Measurements from ENCODE around the gene ZNF74. TPM values are rescaled to one million over a fixed set of nuclear protein-coding genes. Genes with fewer than 3 reads are reported as not detected.
"Not testable (repeated sequence)": the region's sequence is repeated elsewhere in the genome, so short reads cannot be mapped to it uniquely, and the experiment has no call there.

The ZNF74 gene
- total RNA-seq, 1 experiment from 2014 or later: 19.5 TPM

GRCh38 chr22:20371687-20372086 lies 22.3 kb upstream of the ZNF74 start:
- in situ Hi-C loops (cut with HindIII; ENCODE audit: low pct_unique_long_range_greater_than_20kb, low sequenced_read_pairs); DNase-seq (ENCODE audit: low read depth, low spot score): not testable (repeated sequence)

- in situ Hi-C loops (cut with HindIII; ENCODE audit: low pct_unique_long_range_greater_than_20kb, low sequenced_read_pairs): not testable (repeated sequence)
- DNase-seq (ENCODE audit: low read depth, low spot score): peak; percentile 44
These were observed 21.5 kb upstream of the ZNF74 start for GRCh38 chr22:20372406-20372854.

DNA sequence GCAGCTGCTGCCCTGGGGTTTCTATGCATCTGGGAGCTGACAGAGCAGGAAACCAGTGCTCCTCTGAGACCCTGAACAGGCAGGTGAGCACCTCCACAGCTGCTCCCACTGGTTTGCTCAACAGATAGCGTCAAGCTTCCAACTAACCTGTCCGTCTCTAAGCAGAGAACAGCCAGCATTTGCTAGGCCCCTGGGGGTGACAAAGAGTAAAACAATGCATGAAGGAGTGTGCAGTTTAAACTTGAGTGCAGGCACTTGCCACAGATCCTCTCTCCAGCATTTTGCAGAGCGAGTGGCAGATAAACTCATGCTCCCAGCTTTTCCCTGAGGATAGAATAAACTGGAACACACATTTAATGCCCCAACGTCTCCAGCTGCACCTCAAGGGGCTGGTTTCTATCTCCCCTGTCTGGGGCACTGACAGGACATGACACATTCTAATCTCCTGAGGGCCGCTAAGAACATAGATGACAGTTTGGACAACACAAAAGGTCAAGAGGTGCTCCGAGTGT lies 20.7 kb upstream of the ZNF74 start:
- in situ Hi-C loops (cut with HindIII; ENCODE audit: low pct_unique_long_range_greater_than_20kb, low sequenced_read_pairs): not testable (repeated sequence)

DNA sequence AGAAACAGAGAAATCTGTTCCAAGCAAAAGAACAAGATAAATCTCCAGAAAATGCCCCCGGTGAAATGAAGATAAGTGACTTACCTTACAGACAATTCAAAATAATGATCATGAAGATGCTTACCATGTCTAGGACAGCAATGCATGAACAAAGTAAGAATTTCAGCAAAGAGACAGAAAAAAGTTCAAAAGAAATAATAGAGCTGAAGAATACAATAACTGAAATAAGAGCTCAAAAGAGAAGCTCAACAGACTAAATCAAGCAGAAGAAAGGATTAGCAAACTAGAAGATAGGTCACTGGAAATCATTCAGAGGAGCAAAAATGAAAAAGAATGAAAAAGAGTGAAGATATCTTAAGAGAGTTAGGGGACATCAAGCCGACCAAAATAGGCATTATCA lies 19.8 kb upstream of the ZNF74 start:
- in situ Hi-C loops (cut with HindIII; ENCODE audit: low pct_unique_long_range_greater_than_20kb, low sequenced_read_pairs); DNase-seq (ENCODE audit: low read depth, low spot score): not testable (repeated sequence)

More for the DNA sequence above, 20.7 kb upstream of the ZNF74 start:
- DNase-seq (ENCODE audit: low read depth, low spot score): not testable (repeated sequence)

DNA sequence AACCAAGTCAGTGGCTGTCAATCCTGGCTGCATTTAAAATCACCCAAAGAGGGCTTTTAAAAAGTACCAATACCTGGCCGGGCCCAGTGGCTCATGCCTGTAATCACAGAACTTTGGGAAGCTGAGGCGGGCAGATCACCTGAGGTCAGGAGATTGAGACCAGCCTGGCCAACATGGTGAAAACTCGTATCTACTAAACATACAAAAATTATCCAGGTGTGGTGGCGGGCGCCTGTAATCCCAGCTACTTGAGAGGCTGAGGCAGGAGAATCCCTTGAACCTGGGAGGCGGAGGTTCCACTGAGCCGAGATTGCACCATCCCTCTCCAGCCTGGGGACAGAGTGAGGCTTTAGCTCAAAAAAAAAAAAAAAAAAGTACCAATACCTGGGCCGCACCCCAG lies 17.7 kb upstream of the ZNF74 start:
- in situ Hi-C loops (cut with HindIII; ENCODE audit: low pct_unique_long_range_greater_than_20kb, low sequenced_read_pairs): not testable (repeated sequence)

DNA sequence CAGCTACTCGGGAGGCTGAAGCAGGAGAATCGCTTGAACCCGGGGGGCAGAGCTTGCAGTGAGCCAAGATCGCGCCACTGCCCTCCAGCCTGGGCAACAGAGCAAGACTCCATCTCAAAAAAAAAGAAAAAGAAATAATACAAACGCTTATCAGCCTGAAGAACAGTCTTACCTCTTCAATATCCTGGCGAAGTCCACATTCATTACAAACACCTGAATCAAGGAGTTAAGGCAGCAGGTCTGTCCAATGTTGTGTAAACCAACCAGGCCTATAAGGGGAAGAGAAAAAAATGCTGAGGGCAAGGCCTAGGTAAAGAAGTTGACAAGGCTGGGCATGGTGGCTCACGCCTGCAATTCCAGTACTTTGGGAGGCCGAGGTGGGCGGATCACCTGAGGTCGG lies 17.0 kb upstream of the ZNF74 start:
- in situ Hi-C loops (cut with HindIII; ENCODE audit: low pct_unique_long_range_greater_than_20kb, low sequenced_read_pairs); DNase-seq (ENCODE audit: low read depth, low spot score): not testable (repeated sequence)

More for the DNA sequence above, 17.7 kb upstream of the ZNF74 start:
- not testable (repeated sequence) for DNase-seq (ENCODE audit: low read depth, low spot score)

- in situ Hi-C loops (cut with HindIII; ENCODE audit: low pct_unique_long_range_greater_than_20kb, low sequenced_read_pairs): no loop called here
- no peak for DNase-seq (ENCODE audit: low read depth, low spot score)
These were observed 15.8 kb upstream of the ZNF74 start for GRCh38 chr22:20378110-20378509.

DNA sequence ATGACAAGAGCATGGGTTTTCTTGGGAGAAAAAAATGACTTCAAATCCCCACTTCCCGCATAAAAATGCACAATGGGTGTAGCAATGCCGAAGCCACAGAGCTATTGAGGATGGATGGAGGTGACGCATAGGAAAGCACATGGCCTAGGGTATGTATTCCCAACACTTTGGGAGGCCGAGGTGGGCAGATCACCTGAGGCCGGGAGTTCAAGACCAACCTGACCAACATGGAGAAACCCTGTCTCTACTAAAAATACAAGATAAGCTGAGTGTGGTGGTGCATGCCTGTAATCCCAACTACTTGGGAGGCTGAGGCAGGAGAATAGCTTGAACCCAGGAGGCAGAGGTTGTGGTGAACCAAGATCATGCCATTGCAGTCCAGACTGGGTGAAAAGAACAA lies 15.3 kb upstream of the ZNF74 start:
- in situ Hi-C loops (cut with HindIII; ENCODE audit: low pct_unique_long_range_greater_than_20kb, low sequenced_read_pairs); DNase-seq (ENCODE audit: low read depth, low spot score): not testable (repeated sequence)

GRCh38 chr22:20380486-20380885 lies 13.5 kb upstream of the ZNF74 start:
- in situ Hi-C loops (cut with HindIII; ENCODE audit: low pct_unique_long_range_greater_than_20kb, low sequenced_read_pairs): no loop called here
- DNase-seq (ENCODE audit: low read depth, low spot score): no peak

GRCh38 chr22:20383538-20383937 lies 10.4 kb upstream of the ZNF74 start:
- in situ Hi-C loops (cut with HindIII; ENCODE audit: low pct_unique_long_range_greater_than_20kb, low sequenced_read_pairs): no loop called here
- DNase-seq (ENCODE audit: low read depth, low spot score): no peak

DNA sequence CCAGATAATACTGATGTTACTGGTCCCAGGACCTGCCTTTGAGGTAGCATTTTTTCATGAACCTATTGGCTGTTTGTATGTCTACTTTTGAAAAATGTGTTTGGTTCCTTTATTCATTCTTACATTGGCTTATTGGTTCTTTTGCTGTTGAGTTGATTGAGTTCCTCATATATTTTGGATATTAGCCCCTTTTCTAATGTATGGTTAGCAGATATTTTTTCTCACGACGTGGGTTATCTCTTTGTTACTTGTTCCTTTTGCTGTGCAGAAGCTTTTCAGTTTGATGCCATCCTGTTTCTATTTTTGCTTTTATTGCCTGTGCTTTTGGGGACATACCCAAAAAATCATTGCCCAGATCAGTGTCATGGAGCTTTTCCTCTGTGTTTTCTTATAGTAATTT lies 9.8 kb upstream of the ZNF74 start:
- in situ Hi-C loops (cut with HindIII; ENCODE audit: low pct_unique_long_range_greater_than_20kb, low sequenced_read_pairs): no loop called here
- DNase-seq (ENCODE audit: low read depth, low spot score): no peak

- no peak for DNase-seq (ENCODE audit: low read depth, low spot score)
- in situ Hi-C loops (cut with HindIII; ENCODE audit: low pct_unique_long_range_greater_than_20kb, low sequenced_read_pairs): no loop called here
These were observed 9.1 kb upstream of the ZNF74 start for GRCh38 chr22:20384865-20385264.

- no peak for DNase-seq (ENCODE audit: low read depth, low spot score)
- in situ Hi-C loops (cut with HindIII; ENCODE audit: low pct_unique_long_range_greater_than_20kb, low sequenced_read_pairs): no loop called here
These were observed 7.6 kb upstream of the ZNF74 start for GRCh38 chr22:20386336-20386735.

DNA sequence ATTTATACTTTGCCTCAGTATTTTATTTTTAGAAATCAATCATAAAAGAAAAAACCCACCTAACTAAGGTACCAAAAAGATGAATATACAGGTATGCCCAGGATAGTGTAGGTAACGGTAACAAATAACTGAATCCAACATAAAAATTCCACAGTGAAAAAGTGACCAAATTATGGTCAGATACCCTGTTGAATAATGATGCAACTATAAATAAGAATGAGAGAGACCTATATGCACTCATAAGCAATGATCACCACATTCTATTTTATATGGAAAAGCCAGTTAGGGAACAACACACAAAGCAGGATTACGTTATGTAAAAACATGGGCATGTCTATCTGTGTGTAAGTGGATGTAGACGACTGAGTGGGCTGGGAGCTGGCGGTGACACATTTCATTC lies 7.0 kb upstream of the ZNF74 start:
- no peak for DNase-seq (ENCODE audit: low read depth, low spot score)
- in situ Hi-C loops (cut with HindIII; ENCODE audit: low pct_unique_long_range_greater_than_20kb, low sequenced_read_pairs): no loop called here

DNA sequence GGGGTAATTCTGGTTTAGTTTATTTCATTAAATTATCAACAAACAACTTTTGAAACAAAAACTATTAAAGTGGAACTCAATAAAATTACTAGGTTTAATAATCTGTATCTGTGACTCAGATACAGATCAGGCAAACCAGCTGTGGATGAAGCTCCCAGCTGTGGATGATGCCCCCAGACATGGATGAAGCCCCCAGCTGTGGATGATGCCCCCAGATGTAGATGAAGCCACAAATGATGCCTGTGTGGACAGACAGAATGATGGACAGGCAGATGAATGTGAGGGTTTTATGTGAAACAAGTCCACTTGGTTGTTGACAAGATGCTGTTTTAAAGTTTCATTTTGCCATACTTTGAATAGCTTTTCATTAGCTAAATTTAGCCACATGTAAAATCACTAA lies 5.8 kb upstream of the ZNF74 start:
- DNase-seq (ENCODE audit: low read depth, low spot score): no peak
- in situ Hi-C loops (cut with HindIII; ENCODE audit: low pct_unique_long_range_greater_than_20kb, low sequenced_read_pairs): no loop called here

DNA sequence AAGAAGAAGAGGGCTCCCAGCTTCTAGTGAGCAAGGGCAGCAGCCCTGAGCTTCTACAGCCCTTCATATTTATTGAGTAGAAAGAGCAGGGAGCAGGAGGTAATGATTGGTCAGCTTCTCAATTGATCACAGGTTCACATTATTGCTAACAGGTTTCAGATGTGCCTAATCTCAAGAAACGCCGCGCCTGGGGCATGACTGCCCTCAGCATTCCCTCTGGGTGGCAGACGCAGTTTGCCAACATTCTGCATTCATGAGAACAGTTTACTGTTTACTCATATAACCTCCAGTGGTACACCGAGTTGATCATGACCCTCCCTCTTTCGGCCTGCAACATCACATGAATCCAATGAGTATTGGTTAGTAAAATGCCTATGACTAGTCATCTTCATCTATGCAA lies 4.7 kb upstream of the ZNF74 start:
- in situ Hi-C loops (cut with HindIII; ENCODE audit: low pct_unique_long_range_greater_than_20kb, low sequenced_read_pairs): no loop called here
- no peak for DNase-seq (ENCODE audit: low read depth, low spot score)

DNA sequence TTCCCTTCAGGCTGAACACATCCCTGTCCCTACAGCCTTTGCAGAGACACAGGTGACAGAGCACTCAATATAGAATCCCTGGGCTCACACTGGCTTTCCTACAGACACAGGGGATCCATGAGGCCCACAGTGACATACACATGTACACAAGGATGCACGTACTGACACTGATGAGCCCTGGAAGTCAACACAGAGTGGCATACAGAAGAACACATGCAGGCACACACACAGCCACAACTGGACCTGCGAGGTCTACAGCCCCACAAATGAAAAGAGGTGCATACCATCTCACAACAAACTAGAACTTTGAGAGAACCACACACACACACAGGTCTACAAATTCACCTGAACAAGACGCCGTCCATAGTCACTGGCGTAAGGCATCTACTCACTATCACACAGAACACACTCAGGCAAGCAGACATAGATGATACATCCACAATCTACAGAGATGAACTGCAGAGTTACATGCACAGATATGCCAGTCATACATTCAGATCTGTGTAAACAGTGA lies 3.5 kb upstream of the ZNF74 start:
- in situ Hi-C loops (cut with HindIII; ENCODE audit: low pct_unique_long_range_greater_than_20kb, low sequenced_read_pairs): no loop called here
- DNase-seq (ENCODE audit: low read depth, low spot score): no peak

DNA sequence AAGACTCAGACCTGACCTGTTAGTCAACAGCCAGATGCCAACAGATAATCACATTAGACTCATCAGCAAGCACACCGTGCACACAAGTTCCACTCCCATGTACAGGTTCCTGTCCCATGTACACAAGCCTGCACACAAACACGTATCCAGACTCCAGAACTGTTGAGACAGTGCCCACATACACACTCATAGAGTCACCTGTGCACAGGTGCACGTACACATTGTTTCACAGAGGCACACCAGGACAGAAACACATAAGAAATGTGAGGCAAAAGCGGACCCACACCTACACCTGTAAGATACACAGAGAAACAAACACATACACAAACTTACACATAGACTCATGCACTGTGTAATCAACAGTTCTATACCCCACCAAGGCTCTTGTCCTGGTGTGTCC lies 2.7 kb upstream of the ZNF74 start:
- in situ Hi-C loops (cut with HindIII; ENCODE audit: low pct_unique_long_range_greater_than_20kb, low sequenced_read_pairs): no loop called here
- DNase-seq (ENCODE audit: low read depth, low spot score): no peak

- DNase-seq (ENCODE audit: low read depth, low spot score); in situ Hi-C loops (cut with HindIII; ENCODE audit: low pct_unique_long_range_greater_than_20kb, low sequenced_read_pairs): not testable (repeated sequence)
These were observed 1.5 kb upstream of the ZNF74 start for GRCh38 chr22:20392365-20392881.

Measured in SK-MEL-5 (cell line).